ENCODE results near the gene AP2M1.
"Not testable (repeated sequence)": the region's sequence is repeated elsewhere in the genome, so short reads cannot be mapped to it uniquely, and the experiment has no call there.

GRCh38 chr3:184162571-184163070 is 12.0 kb upstream of the AP2M1 start:
- not testable (repeated sequence) for TF ChIP-seq CTCF, POLR2A (IDR thresholded peaks at IDR 0.05)
